GM12878 (cell line): ENCODE results near the gene ZNF165. TPM values are rescaled to one million over a fixed set of nuclear protein-coding genes. Genes with fewer than 3 reads are reported as not detected.

ENCODE experiments used
- CHD4 ChIP-seq: fragments of 200-600 bp; sonication (generic); IDR thresholded peaks from 2 replicates; pipeline ENCODE4 v1.6.1; 2016; ENCODE audit warnings: mild to moderate bottlenecking
- CREB1 ChIP-seq: IDR thresholded peaks from 2 replicates; pipeline ENCODE4 v1.6.1; 2012; ENCODE audit warnings: low read depth, mild to moderate bottlenecking, inconsistent platforms
- EGR1 ChIP-seq, 2 experiments: IDR thresholded peaks; 1 replicate in 1 of 2; 2 replicates in 1 of 2; pipeline ENCODE4 v1.6.1; 2011 to 2012; ENCODE audit warnings: low read depth in 2 of 2, low read length in 2 of 2, borderline replicate concordance in 1 of 2, mild to moderate bottlenecking in 1 of 2, moderate library complexity in 1 of 2
- ELK1 ChIP-seq: IDR thresholded peaks from 2 replicates; pipeline ENCODE4 v1.6.1; 2012; ENCODE audit warnings: low read depth, low read length, improper control_type of control experiment
- ETV6 ChIP-seq, 2 experiments: fragments of 450-650 bp in 1 of 2; IDR thresholded peaks in 1 of 2; conservative IDR thresholded peaks in 1 of 2; 2 replicates each; pipeline ENCODE4 v1.6.1; 2014; ENCODE audit warnings: antibody characterized with exemption in 1 of 2, borderline replicate concordance in 1 of 2, low read depth in 1 of 2, mild to moderate bottlenecking in 1 of 2, moderate library complexity in 1 of 2
- HDGF ChIP-seq: fragments of 450-650 bp; IDR thresholded peaks from 2 replicates; pipeline ENCODE4 v1.6.1; 2016; ENCODE audit warnings: antibody characterized with exemption
- KDM1A ChIP-seq: fragments of 200-600 bp; sonication (generic); IDR thresholded peaks from 2 replicates; pipeline ENCODE4 v1.6.1; 2016; ENCODE audit warnings: borderline replicate concordance
- KLF5 ChIP-seq: fragments of 450-650 bp; IDR thresholded peaks from 2 replicates; pipeline ENCODE4 v1.6.1; 2014; ENCODE audit warnings: mild to moderate bottlenecking; ENCODE audit not compliant: partially characterized antibody
- MLLT1 ChIP-seq: fragments of 450-650 bp; IDR thresholded peaks from 2 replicates; pipeline ENCODE4 v1.6.1; 2016; ENCODE audit warnings: mild to moderate bottlenecking
- MXI1 ChIP-seq: fragments of 150-350 bp; IDR thresholded peaks from 2 replicates; pipeline ENCODE4 v1.6.1; 2011; ENCODE audit warnings: low read depth, mild to moderate bottlenecking, inconsistent platforms, low read length, improper control_type of control experiment
- NFXL1 ChIP-seq: fragments of 450-650 bp; IDR thresholded peaks from 2 replicates; pipeline ENCODE4 v1.6.1; 2017; ENCODE audit warnings: antibody characterized with exemption, mild to moderate bottlenecking, borderline replicate concordance
- POLR2AphosphoS2 ChIP-seq: IDR thresholded peaks from 2 replicates; pipeline ENCODE4 v1.6.1; 2011; ENCODE audit warnings: low read depth, mild to moderate bottlenecking, low read length, improper control_type of control experiment, moderate library complexity
- RCOR1 ChIP-seq: conservative IDR thresholded peaks from 2 replicates; pipeline ENCODE4 v1.6.1; 2012; ENCODE audit warnings: low read depth, low read length, improper control_type of control experiment
- REST ChIP-seq: IDR thresholded peaks from 2 replicates; pipeline ENCODE4 v1.6.1; 2012; ENCODE audit warnings: mild to moderate bottlenecking, low read depth, low read length
- RFX5 ChIP-seq: IDR thresholded peaks from 2 replicates; pipeline ENCODE4 v1.6.1; 2011; ENCODE audit warnings: low read depth, low read length, improper control_type of control experiment
- SREBF2 ChIP-seq: IDR thresholded peaks from 2 replicates; pipeline ENCODE4 v1.6.1; 2012; ENCODE audit warnings: mild to moderate bottlenecking, low read length
- SUPT20H ChIP-seq: IDR thresholded peaks from 2 replicates; pipeline ENCODE4 v1.6.1; 2011; ENCODE audit warnings: low read depth, mild to moderate bottlenecking, low read length, moderate library complexity, borderline replicate concordance; ENCODE audit not compliant: control insufficient read depth
- TCF7 ChIP-seq: IDR thresholded peaks from 2 replicates; pipeline ENCODE4 v1.6.1; 2014; ENCODE audit warnings: antibody characterized with exemption, borderline replicate concordance
- polyA plus RNA-seq, 11 experiments: library from polyadenylated mRNA; depleted of rRNA in 4 of 11; unstranded in 6 of 11; stranded (reverse) in 5 of 11; fragments of >200 nt; fragmentation: Nextera tagmentation in 4 of 11; fragmentation: Illumina TruSeq in 1 of 11; extraction: Ambion mirVana in 4 of 11; extraction: Trizol in 1 of 11; gene quantifications; 1 replicate in 1 of 11; 2 replicates in 10 of 11; pipeline versions ENCODE4 v1.2.1 to v1.2.3, GENCODE V29; 2011 to 2016; ENCODE audit warnings: inconsistent platforms in 2 of 11, missing spikeins in 2 of 11, low read depth in 1 of 11
- total RNA-seq, 4 experiments: library from RNA; depleted of rRNA in 3 of 4; stranded (reverse); fragments of >200 nt in 3 of 4; fragmentation: Illumina TruSeq in 1 of 4; extraction: Trizol in 1 of 4; gene quantifications; 2 replicates each; pipeline versions ENCODE4 v1.2.1 to v1.2.3, GENCODE V29; 2013 to 2021
- TF ChIP-seq, protein P1 (sequence below): fragments of 450-650 bp; IDR thresholded peaks from 2 replicates; pipeline ENCODE4 v1.6.1; 2014; ENCODE audit warnings: mild to moderate bottlenecking
- TF ChIP-seq, protein P2 (sequence below): fragments of 150-350 bp; IDR thresholded peaks from 2 replicates; pipeline ENCODE4 v1.6.1; 2016; ENCODE audit warnings: low read depth, low read length

The ZNF165 gene
- total and polyA plus RNA-seq, 10 of the 15 experiments (the other 5 are each of a cell fraction or from before 2014, with no cell fraction given) = 1.1 to 5.0 (median 2.9) TPM

DNA sequence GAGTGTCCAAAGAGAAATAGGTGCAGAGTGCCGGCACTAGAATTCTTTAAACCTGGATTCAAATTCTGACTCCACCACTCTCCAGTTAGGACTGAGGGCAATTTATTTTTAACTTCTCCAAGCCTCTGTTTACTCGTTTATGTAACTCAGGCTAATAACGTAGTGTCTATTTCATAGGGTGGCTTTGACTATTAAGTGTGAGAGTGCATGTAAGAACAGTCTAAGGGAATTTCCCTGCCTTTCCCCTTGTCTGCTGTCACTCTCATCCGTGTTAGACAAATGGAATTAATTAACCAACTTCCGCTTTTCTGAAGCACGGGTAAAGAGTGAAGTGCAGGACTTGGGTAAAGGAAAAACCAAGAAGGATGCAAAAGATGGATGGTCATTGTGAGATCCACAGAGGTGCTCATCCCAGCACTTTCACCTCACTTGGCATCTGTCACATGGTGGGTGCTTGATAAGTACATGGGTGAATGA is 57.2 kb downstream of the ZNF165 start (continued):
- TF ChIP-seq TCF7 (no peak), KLF5 (no peak), MXI1 (no peak), SREBF2 (no peak), NFXL1 (no peak), CREB1 (0 out of 2 replicates have a peak, but pooled peaks have one; percentile 22), HDGF (no peak), CHD4 (no peak), POLR2AphosphoS2 (no peak), KDM1A (no peak), ELK1 (no peak), RFX5 (no peak), REST (no peak), ETV6 (conservative IDR thresholded peaks at IDR 0.05 in 1 of 2, IDR thresholded peaks at IDR 0.05 in 1 of 2; ENCODE audit: borderline replicate concordance in 1 of 2, low read depth in 1 of 2) (peak in 1 of 2 experiments; percentile 10; a peak in 1 of 4 replicates), RCOR1 (no peak), SUPT20H (no peak), EGR1 (IDR thresholded peaks at IDR 0.05; ENCODE audit: borderline replicate concordance in 1 of 2, low read depth in 2 of 2, low read length in 2 of 2) (no peak), MLLT1 (no peak)
- TF ChIP-seq, protein P1, sequence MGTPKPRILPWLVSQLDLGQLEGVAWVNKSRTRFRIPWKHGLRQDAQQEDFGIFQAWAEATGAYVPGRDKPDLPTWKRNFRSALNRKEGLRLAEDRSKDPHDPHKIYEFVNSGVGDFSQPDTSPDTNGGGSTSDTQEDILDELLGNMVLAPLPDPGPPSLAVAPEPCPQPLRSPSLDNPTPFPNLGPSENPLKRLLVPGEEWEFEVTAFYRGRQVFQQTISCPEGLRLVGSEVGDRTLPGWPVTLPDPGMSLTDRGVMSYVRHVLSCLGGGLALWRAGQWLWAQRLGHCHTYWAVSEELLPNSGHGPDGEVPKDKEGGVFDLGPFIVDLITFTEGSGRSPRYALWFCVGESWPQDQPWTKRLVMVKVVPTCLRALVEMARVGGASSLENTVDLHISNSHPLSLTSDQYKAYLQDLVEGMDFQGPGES = no peak
- TF ChIP-seq, protein P2, sequence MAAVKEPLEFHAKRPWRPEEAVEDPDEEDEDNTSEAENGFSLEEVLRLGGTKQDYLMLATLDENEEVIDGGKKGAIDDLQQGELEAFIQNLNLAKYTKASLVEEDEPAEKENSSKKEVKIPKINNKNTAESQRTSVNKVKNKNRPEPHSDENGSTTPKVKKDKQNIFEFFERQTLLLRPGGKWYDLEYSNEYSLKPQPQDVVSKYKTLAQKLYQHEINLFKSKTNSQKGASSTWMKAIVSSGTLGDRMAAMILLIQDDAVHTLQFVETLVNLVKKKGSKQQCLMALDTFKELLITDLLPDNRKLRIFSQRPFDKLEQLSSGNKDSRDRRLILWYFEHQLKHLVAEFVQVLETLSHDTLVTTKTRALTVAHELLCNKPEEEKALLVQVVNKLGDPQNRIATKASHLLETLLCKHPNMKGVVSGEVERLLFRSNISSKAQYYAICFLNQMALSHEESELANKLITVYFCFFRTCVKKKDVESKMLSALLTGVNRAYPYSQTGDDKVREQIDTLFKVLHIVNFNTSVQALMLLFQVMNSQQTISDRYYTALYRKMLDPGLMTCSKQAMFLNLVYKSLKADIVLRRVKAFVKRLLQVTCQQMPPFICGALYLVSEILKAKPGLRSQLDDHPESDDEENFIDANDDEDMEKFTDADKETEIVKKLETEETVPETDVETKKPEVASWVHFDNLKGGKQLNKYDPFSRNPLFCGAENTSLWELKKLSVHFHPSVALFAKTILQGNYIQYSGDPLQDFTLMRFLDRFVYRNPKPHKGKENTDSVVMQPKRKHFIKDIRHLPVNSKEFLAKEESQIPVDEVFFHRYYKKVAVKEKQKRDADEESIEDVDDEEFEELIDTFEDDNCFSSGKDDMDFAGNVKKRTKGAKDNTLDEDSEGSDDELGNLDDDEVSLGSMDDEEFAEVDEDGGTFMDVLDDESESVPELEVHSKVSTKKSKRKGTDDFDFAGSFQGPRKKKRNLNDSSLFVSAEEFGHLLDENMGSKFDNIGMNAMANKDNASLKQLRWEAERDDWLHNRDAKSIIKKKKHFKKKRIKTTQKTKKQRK = no peak
